HepG2 (cell line): ENCODE data around the gene RALY. TPM values are rescaled to one million over a fixed set of nuclear protein-coding genes. Genes with fewer than 3 reads are reported as not detected.

Experiments used
- ATF3 ChIP-seq: sonication (generic); formaldehyde crosslinking; IDR thresholded peaks from 2 replicates; pipeline ENCODE4 v1.4.0; 2020; ENCODE audit warnings: missing genetic modification reagents
- ATRX ChIP-seq: sonication (generic); formaldehyde crosslinking; IDR thresholded peaks from 2 replicates; pipeline ENCODE4 v1.4.0; 2020; ENCODE audit warnings: missing genetic modification reagents, borderline replicate concordance
- HDAC2 ChIP-seq: sonication (generic); formaldehyde crosslinking; IDR thresholded peaks from 2 replicates; pipeline ENCODE4 v1.4.0; 2020; ENCODE audit warnings: missing genetic modification reagents
- HOXA7 ChIP-seq: sonication (generic); formaldehyde crosslinking; IDR thresholded peaks from 2 replicates; pipeline ENCODE4 v1.8.1; 2022; ENCODE audit warnings: mild to moderate bottlenecking, missing genetic modification reagents, moderate library complexity
- KAT2B ChIP-seq: fragments of 150-350 bp; IDR thresholded peaks from 2 replicates; pipeline ENCODE4 v1.6.1; 2014; ENCODE audit warnings: low read depth, low read length, borderline replicate concordance
- KDM2A ChIP-seq: sonication (generic); formaldehyde crosslinking; IDR thresholded peaks from 2 replicates; pipeline ENCODE4 v1.4.0; 2020; ENCODE audit warnings: low read depth, missing genetic modification reagents, borderline replicate concordance
- LBX2 ChIP-seq: sonication (generic); formaldehyde crosslinking; IDR thresholded peaks from 2 replicates; pipeline ENCODE4 v1.5.0; 2020; ENCODE audit warnings: missing genetic modification reagents, mild to moderate bottlenecking, borderline replicate concordance
- MAF1 ChIP-seq: sonication (generic); formaldehyde crosslinking; IDR thresholded peaks from 2 replicates; pipeline ENCODE4 v1.5.0; 2020; ENCODE audit warnings: missing genetic modification reagents, borderline replicate concordance
- MIER2 ChIP-seq: IDR thresholded peaks from 2 replicates; pipeline ENCODE4 v1.6.1; 2016; ENCODE audit warnings: missing biosample characterization, missing genetic modification reagents
- NR2C2 ChIP-seq: sonication (generic); formaldehyde crosslinking; IDR thresholded peaks from 2 replicates; pipeline ENCODE4 v1.4.0; 2020; ENCODE audit warnings: missing genetic modification reagents, mild to moderate bottlenecking, moderate library complexity, borderline replicate concordance
- POLR2AphosphoS2 ChIP-seq: IDR thresholded peaks from 2 replicates; pipeline ENCODE4 v1.6.1; 2011; ENCODE audit warnings: low read depth, low read length, improper control_type of control experiment
- ZBTB33 ChIP-seq: sonication (generic); formaldehyde crosslinking; IDR thresholded peaks from 2 replicates; pipeline ENCODE4 v1.4.0; 2020; ENCODE audit warnings: missing genetic modification reagents
- ZFP36 ChIP-seq: fragments of 150-350 bp; IDR thresholded peaks from 2 replicates; pipeline ENCODE4 v1.6.1; 2018; ENCODE audit warnings: borderline replicate concordance, low read length, low read depth; ENCODE audit not compliant: partially characterized antibody
- ZNF44 ChIP-seq: sonication (generic); formaldehyde crosslinking; IDR thresholded peaks from 2 replicates; pipeline ENCODE4 v1.5.1; 2020; ENCODE audit warnings: mild to moderate bottlenecking, missing genetic modification reagents
- ZNF710 ChIP-seq: sonication (generic); formaldehyde crosslinking; IDR thresholded peaks from 2 replicates; pipeline ENCODE4 v1.5.0; 2020; ENCODE audit warnings: mild to moderate bottlenecking, missing genetic modification reagents, borderline replicate concordance
- ZNF720 ChIP-seq: sonication (generic); formaldehyde crosslinking; IDR thresholded peaks from 2 replicates; pipeline ENCODE4 v1.4.0; 2020; ENCODE audit warnings: missing genetic modification reagents
- polyA plus RNA-seq, 8 experiments: library from polyadenylated mRNA; depleted of rRNA in 3 of 8; stranded (reverse) in 7 of 8; unstranded in 1 of 8; fragments of >200 nt; fragmentation: Illumina TruSeq in 4 of 8; extraction: Trizol in 4 of 8; gene quantifications; 2 replicates each; pipeline versions ENCODE4 v1.2.1 to v1.2.3, GENCODE V29; 2011 to 2016; ENCODE audit warnings: low read depth in 4 of 8, missing spikeins in 1 of 8, mixed read lengths in 1 of 8; ENCODE audit not compliant: insufficient read depth in 1 of 8
- total RNA-seq, 5 experiments: library from RNA; depleted of rRNA; stranded (reverse); fragments of >200 nt; fragmentation: Illumina TruSeq; extraction: Trizol; gene quantifications; 2 replicates each; pipeline ENCODE4 v1.2.3, GENCODE V29; 2016; ENCODE audit warnings: low read depth in 1 of 5
- TF ChIP-seq, protein P1 (sequence below): sonication (generic); formaldehyde crosslinking; IDR thresholded peaks from 2 replicates; pipeline ENCODE4 v1.4.0; 2020; ENCODE audit warnings: missing genetic modification reagents
- TF ChIP-seq, protein P2 (sequence below): IDR thresholded peaks from 2 replicates; pipeline ENCODE4 v1.6.1; 2016; ENCODE audit warnings: missing biosample characterization, missing genetic modification reagents, low read depth
- TF ChIP-seq, protein P3 (sequence below): sonication (generic); formaldehyde crosslinking; IDR thresholded peaks from 2 replicates; pipeline ENCODE4 v1.4.0; 2020; ENCODE audit warnings: missing genetic modification reagents, mild to moderate bottlenecking, borderline replicate concordance

The RALY gene
- total and polyA plus RNA-seq, 2 of the 13 experiments (the other 11 are each of a cell fraction or from before 2014, with no cell fraction given) = 178 to 186 TPM

DNA sequence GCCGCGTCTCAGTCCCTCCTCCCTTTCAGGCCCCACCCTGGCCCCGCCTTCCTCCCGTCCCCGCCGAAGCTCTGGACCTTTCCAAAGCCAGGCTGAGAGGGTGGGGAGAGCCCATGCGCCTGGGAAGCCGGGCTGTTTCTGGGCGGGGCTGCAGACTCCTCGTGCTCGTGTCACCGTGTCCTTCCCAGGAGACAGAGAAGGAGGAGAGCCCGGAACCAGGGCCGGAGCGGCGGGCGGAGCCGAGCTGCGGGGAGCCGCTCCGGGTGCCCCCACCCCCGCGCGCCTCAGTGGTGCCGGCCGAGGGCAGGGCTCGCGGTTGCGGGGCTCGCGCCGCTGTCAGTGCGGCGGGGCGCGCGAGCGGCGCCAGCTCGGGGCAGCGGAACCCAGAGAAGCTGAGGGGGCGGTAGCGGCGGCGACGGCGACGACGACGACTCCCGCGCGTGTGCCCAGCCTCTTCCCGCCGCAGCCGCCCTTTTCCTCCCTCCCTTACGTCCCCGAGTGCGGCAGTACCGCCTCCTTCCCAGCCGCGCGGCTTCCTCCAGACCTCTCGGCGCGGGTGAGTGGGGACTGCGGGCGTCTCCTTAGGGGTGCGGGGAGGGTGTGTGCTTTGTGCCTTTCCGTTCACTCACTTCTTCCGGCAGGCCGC lies at the start of gene RALY (continued):
- TF ChIP-seq MIER2 (no peak; the same call in 1 of the 2 replicates), ATRX (CRISPR knock-in tag) (no peak), KDM2A (peak; percentile 55), HOXA7 (CRISPR knock-in tag) (no peak), ZNF720 (CRISPR knock-in tag) (no peak; the same call in 1 of the 2 replicates), NR2C2 (peak; percentile 59), MAF1 (CRISPR knock-in tag) (peak; percentile 25; the same call in 1 of the 2 replicates), ZNF44 (CRISPR knock-in tag) (peak; percentile 64; the same call in 1 of the 2 replicates), ZFP36 (no peak), LBX2 (CRISPR knock-in tag) (peak; percentile 39; the same call in 1 of the 2 replicates), ZBTB33 (CRISPR knock-in tag) (peak; percentile 16; the same call in 1 of the 2 replicates), ATF3 (CRISPR knock-in tag) (peak; percentile 75; the same call in 1 of the 2 replicates), ZNF710 (CRISPR knock-in tag) (peak; percentile 14; the same call in 1 of the 2 replicates), HDAC2 (CRISPR knock-in tag) (peak; percentile 44; the same call in 1 of the 2 replicates), KAT2B (no peak), POLR2AphosphoS2 (peak; percentile 78; the same call in 1 of the 2 replicates)
- TF ChIP-seq, protein P1, sequence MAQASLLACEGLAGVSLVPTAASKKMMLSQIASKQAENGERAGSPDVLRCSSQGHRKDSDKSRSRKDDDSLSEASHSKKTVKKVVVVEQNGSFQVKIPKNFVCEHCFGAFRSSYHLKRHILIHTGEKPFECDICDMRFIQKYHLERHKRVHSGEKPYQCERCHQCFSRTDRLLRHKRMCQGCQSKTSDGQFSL (CRISPR knock-in tag) = no peak; the same call in 1 of the 2 replicates
- TF ChIP-seq, protein P2, sequence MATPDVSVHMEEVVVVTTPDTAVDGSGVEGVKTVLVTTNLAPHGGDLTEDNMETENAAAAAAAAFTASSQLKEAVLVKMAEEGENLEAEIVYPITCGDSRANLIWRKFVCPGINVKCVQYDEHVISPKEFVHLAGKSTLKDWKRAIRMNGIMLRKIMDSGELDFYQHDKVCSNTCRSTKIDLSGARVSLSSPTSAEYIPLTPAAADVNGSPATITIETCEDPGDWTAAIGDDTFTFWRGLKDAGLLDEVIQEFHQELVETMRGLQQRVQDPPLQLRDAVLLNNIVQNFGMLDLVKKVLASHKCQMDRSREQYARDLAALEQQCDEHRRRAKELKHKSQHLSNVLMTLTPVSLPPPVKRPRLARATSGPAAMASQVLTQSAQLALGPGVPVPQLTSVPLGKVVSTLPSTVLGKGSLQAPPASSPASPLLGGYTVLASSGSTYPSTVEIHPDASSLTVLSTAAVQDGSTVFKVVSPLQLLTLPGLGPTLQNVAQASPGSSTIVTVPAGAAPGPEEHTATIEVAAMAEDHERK (CRISPR knock-in tag) = no peak
- TF ChIP-seq, protein P3, sequence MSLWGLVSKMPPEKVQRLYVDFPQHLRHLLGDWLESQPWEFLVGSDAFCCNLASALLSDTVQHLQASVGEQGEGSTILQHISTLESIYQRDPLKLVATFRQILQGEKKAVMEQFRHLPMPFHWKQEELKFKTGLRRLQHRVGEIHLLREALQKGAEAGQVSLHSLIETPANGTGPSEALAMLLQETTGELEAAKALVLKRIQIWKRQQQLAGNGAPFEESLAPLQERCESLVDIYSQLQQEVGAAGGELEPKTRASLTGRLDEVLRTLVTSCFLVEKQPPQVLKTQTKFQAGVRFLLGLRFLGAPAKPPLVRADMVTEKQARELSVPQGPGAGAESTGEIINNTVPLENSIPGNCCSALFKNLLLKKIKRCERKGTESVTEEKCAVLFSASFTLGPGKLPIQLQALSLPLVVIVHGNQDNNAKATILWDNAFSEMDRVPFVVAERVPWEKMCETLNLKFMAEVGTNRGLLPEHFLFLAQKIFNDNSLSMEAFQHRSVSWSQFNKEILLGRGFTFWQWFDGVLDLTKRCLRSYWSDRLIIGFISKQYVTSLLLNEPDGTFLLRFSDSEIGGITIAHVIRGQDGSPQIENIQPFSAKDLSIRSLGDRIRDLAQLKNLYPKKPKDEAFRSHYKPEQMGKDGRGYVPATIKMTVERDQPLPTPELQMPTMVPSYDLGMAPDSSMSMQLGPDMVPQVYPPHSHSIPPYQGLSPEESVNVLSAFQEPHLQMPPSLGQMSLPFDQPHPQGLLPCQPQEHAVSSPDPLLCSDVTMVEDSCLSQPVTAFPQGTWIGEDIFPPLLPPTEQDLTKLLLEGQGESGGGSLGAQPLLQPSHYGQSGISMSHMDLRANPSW (CRISPR knock-in tag) = no peak
